C4-2B (cell line): ENCODE measurements around the gene CASP5.

ENCODE experiments used
- ZFX ChIP-seq: fragments of 450-650 bp; IDR thresholded peaks from 2 replicates; pipeline ENCODE4 v1.6.1; 2017
- TF ChIP-seq, protein P1 (sequence below): fragments of 450-650 bp; conservative IDR thresholded peaks from 2 replicates; pipeline ENCODE4 v1.5.1; 2017; ENCODE audit warnings: mild to moderate bottlenecking

DNA sequence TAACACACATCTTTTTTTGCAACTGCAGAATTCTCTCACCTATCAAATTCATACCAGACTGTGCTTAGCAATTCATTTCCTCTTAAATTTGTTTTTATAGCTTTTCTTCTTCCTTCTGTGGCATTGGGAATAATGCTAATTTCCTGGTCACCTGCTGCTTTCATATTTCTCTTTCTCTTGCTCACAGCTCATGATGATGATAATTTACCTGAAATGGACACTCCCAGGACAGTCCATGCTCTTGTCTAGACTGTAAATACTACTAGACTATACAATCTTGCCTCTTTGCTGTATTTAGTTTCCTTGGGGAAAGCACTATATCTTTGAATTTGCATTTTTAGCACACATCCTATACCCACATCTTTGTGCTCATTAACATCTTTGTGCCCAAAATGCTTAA, 15.5 kb downstream of the CASP5 start:
- TF ChIP-seq, protein P1, sequence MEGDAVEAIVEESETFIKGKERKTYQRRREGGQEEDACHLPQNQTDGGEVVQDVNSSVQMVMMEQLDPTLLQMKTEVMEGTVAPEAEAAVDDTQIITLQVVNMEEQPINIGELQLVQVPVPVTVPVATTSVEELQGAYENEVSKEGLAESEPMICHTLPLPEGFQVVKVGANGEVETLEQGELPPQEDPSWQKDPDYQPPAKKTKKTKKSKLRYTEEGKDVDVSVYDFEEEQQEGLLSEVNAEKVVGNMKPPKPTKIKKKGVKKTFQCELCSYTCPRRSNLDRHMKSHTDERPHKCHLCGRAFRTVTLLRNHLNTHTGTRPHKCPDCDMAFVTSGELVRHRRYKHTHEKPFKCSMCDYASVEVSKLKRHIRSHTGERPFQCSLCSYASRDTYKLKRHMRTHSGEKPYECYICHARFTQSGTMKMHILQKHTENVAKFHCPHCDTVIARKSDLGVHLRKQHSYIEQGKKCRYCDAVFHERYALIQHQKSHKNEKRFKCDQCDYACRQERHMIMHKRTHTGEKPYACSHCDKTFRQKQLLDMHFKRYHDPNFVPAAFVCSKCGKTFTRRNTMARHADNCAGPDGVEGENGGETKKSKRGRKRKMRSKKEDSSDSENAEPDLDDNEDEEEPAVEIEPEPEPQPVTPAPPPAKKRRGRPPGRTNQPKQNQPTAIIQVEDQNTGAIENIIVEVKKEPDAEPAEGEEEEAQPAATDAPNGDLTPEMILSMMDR, result no peak
- TF ChIP-seq ZFX, result no peak
